Measurements from ENCODE around the gene TRIM65. TPM values are rescaled to one million over a fixed set of nuclear protein-coding genes. Genes with fewer than 3 reads are reported as not detected.

The TRIM65 gene
- total and polyA plus RNA-seq, 2 donors: 14.4 to 20.2 TPM

DNA sequence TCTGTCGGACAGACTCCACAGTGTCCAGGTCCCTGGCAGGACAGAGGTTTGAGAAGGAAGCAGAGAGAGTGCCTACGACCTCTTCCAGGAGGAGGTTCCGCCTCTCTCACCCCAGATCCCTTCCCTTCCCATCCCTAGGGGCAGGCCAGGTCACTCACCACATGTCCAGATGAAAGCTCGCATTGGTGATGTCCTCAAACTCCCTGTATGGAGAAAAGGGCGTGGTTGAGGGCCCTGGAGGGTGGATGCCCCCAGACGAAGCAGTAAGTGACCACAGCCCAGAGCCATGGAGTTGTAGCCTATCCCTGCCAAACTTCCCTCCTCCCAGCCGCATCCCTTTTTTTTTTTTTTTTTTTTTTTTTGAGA, 56.0 kb downstream of the TRIM65 start:
- no peak for DNase-seq (ENCODE audit: low read depth in 6 of 9, low spot score in 9 of 9)
- peaks cover 9 to 36% of the 10 kb centered on the region in 2 donors for H3K4me1 ChIP-seq (ENCODE audit: control insufficient read depth in 2 of 2, insufficient read depth in 2 of 2, low read length in 2 of 2)
- WGBS: 90% methylated on average over 7 of the region's 7 CpGs
- no peaks in the 10 kb centered on the region for H3K27me3 ChIP-seq (ENCODE audit: control insufficient read depth in 2 of 2, insufficient read depth in 1 of 2, low read length in 1 of 2)
- no peak overlapping the region for H3K4me3 ChIP-seq (ENCODE audit: low read length in 2 of 2)
- H3K9me3 ChIP-seq (ENCODE audit: control insufficient read depth in 2 of 2, insufficient read depth in 1 of 2, low read length in 1 of 2): no peaks in the 10 kb centered on the region
- H3K27ac ChIP-seq (ENCODE audit: low read depth in 1 of 2, low read length in 1 of 2): no peak overlapping the region
- H3K36me3 ChIP-seq (ENCODE audit: control insufficient read depth in 2 of 2, insufficient read depth in 2 of 2, low read length in 1 of 2): peaks cover 38 to 47% of the 10 kb centered on the region in 2 donors

- whole genome bisulfite sequencing: 97% methylated on average over 36 of the region's 36 CpGs
- H3K27ac ChIP-seq (ENCODE audit: low read depth in 1 of 2, low read length in 1 of 2): no peak overlapping the region
- DNase-seq (ENCODE audit: low read depth in 6 of 9, low spot score in 9 of 9): no peak
These were observed 56.6 kb downstream of the TRIM65 start for GRCh38 chr17:75839942-75840798.

More at GRCh38 chr17:75839942-75840798, 56.6 kb downstream of the TRIM65 start:
- peaks cover 9 to 30% of the 10 kb centered on the region in 2 donors for H3K4me1 ChIP-seq (ENCODE audit: control insufficient read depth in 2 of 2, insufficient read depth in 2 of 2, low read length in 2 of 2)
- no peaks in the 10 kb centered on the region for H3K27me3 ChIP-seq (ENCODE audit: control insufficient read depth in 2 of 2, insufficient read depth in 1 of 2, low read length in 1 of 2)
- H3K36me3 ChIP-seq (ENCODE audit: control insufficient read depth in 2 of 2, insufficient read depth in 2 of 2, low read length in 1 of 2): peaks cover 43 to 52% of the 10 kb centered on the region in 2 donors
- H3K9me3 ChIP-seq (ENCODE audit: control insufficient read depth in 2 of 2, insufficient read depth in 1 of 2, low read length in 1 of 2): no peaks in the 10 kb centered on the region
- no peak overlapping the region for H3K4me3 ChIP-seq (ENCODE audit: low read length in 2 of 2)

Other genes starting within 250 kb of the TRIM65 start
- gene RECQL5, start 229.8 kb downstream of the TRIM65 start, total RNA-seq: 17.4 TPM
- 51.8 TPM for gene RECQL5, start 229.8 kb downstream of the TRIM65 start, polyA plus RNA-seq
- 85.4 TPM for gene SAP30BP, start 229.6 kb downstream of the TRIM65 start, total RNA-seq
- 72.4 TPM for gene SAP30BP, start 229.6 kb downstream of the TRIM65 start, polyA plus RNA-seq
- 4.3 TPM for gene ITGB4, start 175.5 kb downstream of the TRIM65 start, total RNA-seq
- 79.0 TPM for gene ITGB4, start 175.5 kb downstream of the TRIM65 start, polyA plus RNA-seq
- 37.3 TPM for gene GALK1, start 131.8 kb downstream of the TRIM65 start, total RNA-seq
- 32.6 TPM for gene GALK1, start 131.8 kb downstream of the TRIM65 start, polyA plus RNA-seq
- 13.7 TPM for gene UNK, start 112.1 kb downstream of the TRIM65 start, total RNA-seq
- 31.6 TPM for gene UNK, start 112.1 kb downstream of the TRIM65 start, polyA plus RNA-seq
- 43.2 TPM for gene UNC13D, start 52.5 kb downstream of the TRIM65 start, total RNA-seq
- gene UNC13D, start 52.5 kb downstream of the TRIM65 start, polyA plus RNA-seq: 59.1 TPM
- 17.3 TPM for gene WBP2, start 41.6 kb downstream of the TRIM65 start, total RNA-seq
- gene WBP2, start 41.6 kb downstream of the TRIM65 start, polyA plus RNA-seq: 96.9 TPM
- gene TRIM47, start 18.4 kb downstream of the TRIM65 start, total RNA-seq: 12.6 TPM
- 22.8 TPM for gene TRIM47, start 18.4 kb downstream of the TRIM65 start, polyA plus RNA-seq
- 30.5 TPM for gene MRPL38, start 7.9 kb upstream of the TRIM65 start, total RNA-seq
- 78.6 TPM for gene MRPL38, start 7.9 kb upstream of the TRIM65 start, polyA plus RNA-seq
- gene FBF1, start 44.1 kb upstream of the TRIM65 start, total RNA-seq: 9.2 TPM
- 18.7 TPM for gene FBF1, start 44.1 kb upstream of the TRIM65 start, polyA plus RNA-seq
- 23.5 TPM for gene ACOX1, start 82.2 kb upstream of the TRIM65 start, total RNA-seq
- gene ACOX1, start 82.2 kb upstream of the TRIM65 start, polyA plus RNA-seq: 15.9 TPM
- gene TEN1, start 82.3 kb upstream of the TRIM65 start, total RNA-seq: 10.4 TPM
- gene TEN1, start 82.3 kb upstream of the TRIM65 start, polyA plus RNA-seq: 18.2 TPM
- gene CDK3, start 103.9 kb upstream of the TRIM65 start, total RNA-seq: 3.2 TPM
- 31.8 TPM for gene CDK3, start 103.9 kb upstream of the TRIM65 start, polyA plus RNA-seq
- gene EVPL, start 130.4 kb upstream of the TRIM65 start, total RNA-seq: 0.33 TPM
- 3.9 TPM for gene EVPL, start 130.4 kb upstream of the TRIM65 start, polyA plus RNA-seq
- 19.9 TPM for gene SRP68, start 175.6 kb upstream of the TRIM65 start, total RNA-seq
- 47.6 TPM for gene SRP68, start 175.6 kb upstream of the TRIM65 start, polyA plus RNA-seq
- 0.09 TPM for gene GALR2, start 177.8 kb upstream of the TRIM65 start, total RNA-seq
- 0.09 TPM for gene GALR2, start 177.8 kb upstream of the TRIM65 start, polyA plus RNA-seq
- gene ZACN, start 182.2 kb upstream of the TRIM65 start, total RNA-seq: 1.5 TPM
- 10.3 TPM for gene ZACN, start 182.2 kb upstream of the TRIM65 start, polyA plus RNA-seq
- gene EXOC7, start 206.8 kb upstream of the TRIM65 start, total RNA-seq: 71.9 TPM
- 64.6 TPM for gene EXOC7, start 206.8 kb upstream of the TRIM65 start, polyA plus RNA-seq
- gene FOXJ1, start 244.3 kb upstream of the TRIM65 start, total RNA-seq: 0.52 TPM
- 0.75 TPM for gene FOXJ1, start 244.3 kb upstream of the TRIM65 start, polyA plus RNA-seq